ENCODE results near the gene GAL3ST3. TPM values are rescaled to one million over a fixed set of nuclear protein-coding genes. Genes with fewer than 3 reads are reported as not detected.

Gene GAL3ST3
- not detected in 2 replicates for total RNA-seq

GRCh38 chr11:66048547-66049323 is at the start of gene GAL3ST3:
GAL3ST3 (minus strand) TSS chr11:66049161; CDS start chr11:66045415, 3,746 bp downstream.

GRCh38 chr11:66069715-66070603 is 21.0 kb upstream of the GAL3ST3 start, which contains the start of gene PACS1:
PACS1 (plus strand) TSS chr11:66070272; CDS start chr11:66070487, 215 bp downstream.

GRCh38 chr11:66051766-66052663 is 3.1 kb upstream of the GAL3ST3 start, which contains the start of gene SF3B2:
SF3B2 (plus strand) TSS chr11:66052364; CDS start chr11:66052385, 21 bp downstream.

GRCh38 chr11:66026017-66026529 is 22.9 kb downstream of the GAL3ST3 start, which contains the start of gene CATSPER1:
CATSPER1 (minus strand) TSS chr11:66026479; CDS start chr11:66026379, 100 bp downstream.

GRCh38 chr11:66011785-66012303 is 37.1 kb downstream of the GAL3ST3 start, which contains the start of gene CST6:
CST6 (plus strand) TSS chr11:66012008; CDS start chr11:66012045, 37 bp downstream.

GRCh38 chr11:66001942-66002647 is 46.9 kb downstream of the GAL3ST3 start, which contains the start of the genes BANF1 and EIF1AD:
BANF1 (plus strand) TSS chr11:66002503; CDS start chr11:66003251, 748 bp downstream.
EIF1AD (minus strand) TSS chr11:66002157; CDS start chr11:66000389, 1,768 bp downstream.

Other genes starting within 250 kb of the GAL3ST3 start
- 1.9 TPM in 1 of 2 replicates, not detected in the other for gene SNX32, start 215.2 kb downstream of the GAL3ST3 start, total RNA-seq
- 1,095 and 1,455 TPM in 2 replicates for gene CFL1, start 191.0 kb downstream of the GAL3ST3 start, total RNA-seq
- gene MUS81, start 188.7 kb downstream of the GAL3ST3 start, total RNA-seq: 47.4 and 53.3 TPM in 2 replicates
- 15.3 and 20.5 TPM in 2 replicates for gene EFEMP2, start 176.4 kb downstream of the GAL3ST3 start, total RNA-seq
- gene CTSW, start 169.3 kb downstream of the GAL3ST3 start, total RNA-seq: not detected in 2 replicates
- gene FIBP, start 160.7 kb downstream of the GAL3ST3 start, total RNA-seq: 133 and 257 TPM in 2 replicates
- 195 and 218 TPM in 2 replicates for gene CCDC85B, start 158.5 kb downstream of the GAL3ST3 start, total RNA-seq
- 12.7 and 20.2 TPM in 2 replicates for gene FOSL1, start 148.8 kb downstream of the GAL3ST3 start, total RNA-seq
- gene C11orf68, start 130.1 kb downstream of the GAL3ST3 start, total RNA-seq: 13.3 and 15.7 TPM in 2 replicates
- gene DRAP1, start 129.7 kb downstream of the GAL3ST3 start, total RNA-seq: 114 and 131 TPM in 2 replicates
- not detected in 2 replicates for gene TSGA10IP, start 103.7 kb downstream of the GAL3ST3 start, total RNA-seq
- gene SART1, start 87.4 kb downstream of the GAL3ST3 start, total RNA-seq: 33.5 and 74.5 TPM in 2 replicates
- gene EIF1AD, start 47.0 kb downstream of the GAL3ST3 start, total RNA-seq: 30.2 and 45.1 TPM in 2 replicates
- 28.6 and 41.9 TPM in 2 replicates for gene BANF1, start 46.7 kb downstream of the GAL3ST3 start, total RNA-seq
- gene CST6, start 37.2 kb downstream of the GAL3ST3 start, total RNA-seq: not detected in 2 replicates
- gene CATSPER1, start 22.7 kb downstream of the GAL3ST3 start, total RNA-seq: under 0.01 and 0.61 TPM in 2 replicates
- gene SF3B2, start 3.2 kb upstream of the GAL3ST3 start, total RNA-seq: 99.4 and 114 TPM in 2 replicates
- 12.7 and 17.8 TPM in 2 replicates for gene PACS1, start 21.1 kb upstream of the GAL3ST3 start, total RNA-seq
- 15.2 and 19.5 TPM in 2 replicates for gene KLC2, start 208.5 kb upstream of the GAL3ST3 start, total RNA-seq
- gene RAB1B, start 219.5 kb upstream of the GAL3ST3 start, total RNA-seq: 65.0 and 70.5 TPM in 2 replicates
- not detected in 2 replicates for gene CNIH2, start 229.0 kb upstream of the GAL3ST3 start, total RNA-seq
- gene YIF1A, start 240.0 kb upstream of the GAL3ST3 start, total RNA-seq: 193 and 255 TPM in 2 replicates
- gene TMEM151A, start 242.7 kb upstream of the GAL3ST3 start, total RNA-seq: not detected in 2 replicates

All from epithelial cell of umbilical artery (primary cell).